HG03520 (cell line): Measurements from ENCODE around the gene DYNLT2.
"Not testable (repeated sequence)": the region's sequence is repeated elsewhere in the genome, so short reads cannot be mapped to it uniquely, and the experiment has no call there.

Experiments
- ATAC-seq: cut with Tn5 transposase; IDR thresholded peaks from one replicate; pipeline ENCODE4 v1.9.1; 2021; ENCODE audit warnings: mild to moderate bottlenecking, moderate library complexity; ENCODE audit not compliant: unreplicated experiment

DYNLT2 gene

GRCh38 chr6:169783971-169784820 lies 32.8 kb upstream of the DYNLT2 start:
- no peak for ATAC-seq

- no peak for ATAC-seq
Observed at GRCh38 chr6:169783401-169783800, 32.0 kb upstream of the DYNLT2 start.

GRCh38 chr6:169782966-169783365 lies 31.6 kb upstream of the DYNLT2 start:
- no peak for ATAC-seq

GRCh38 chr6:169780571-169781091 lies 29.3 kb upstream of the DYNLT2 start:
- no peak for ATAC-seq

- no peak for ATAC-seq
Observed at GRCh38 chr6:169779896-169780295, 28.5 kb upstream of the DYNLT2 start.

GRCh38 chr6:169779092-169779815 lies 27.9 kb upstream of the DYNLT2 start:
- ATAC-seq: no peak

- no peak for ATAC-seq
Observed at GRCh38 chr6:169778646-169779045, 27.3 kb upstream of the DYNLT2 start.

- no peak for ATAC-seq
Observed at GRCh38 chr6:169777896-169778295, 26.5 kb upstream of the DYNLT2 start.

GRCh38 chr6:169776379-169776778 lies 25.0 kb upstream of the DYNLT2 start:
- ATAC-seq: no peak

GRCh38 chr6:169775321-169775720 lies 23.9 kb upstream of the DYNLT2 start:
- no peak for ATAC-seq

- no peak for ATAC-seq
Observed at GRCh38 chr6:169774347-169774746, 23.0 kb upstream of the DYNLT2 start.

- ATAC-seq: no peak
Observed at GRCh38 chr6:169766921-169767736, 15.8 kb upstream of the DYNLT2 start.

GRCh38 chr6:169766232-169766631 lies 14.9 kb upstream of the DYNLT2 start:
- no peak for ATAC-seq

- not testable (repeated sequence) for ATAC-seq
Observed at GRCh38 chr6:169765789-169766188, 14.4 kb upstream of the DYNLT2 start.

GRCh38 chr6:169763881-169764280 lies 12.5 kb upstream of the DYNLT2 start:
- no peak for ATAC-seq

- no peak for ATAC-seq
Observed at GRCh38 chr6:169763308-169763707, 11.9 kb upstream of the DYNLT2 start.

GRCh38 chr6:169755162-169755561 lies 3.8 kb upstream of the DYNLT2 start:
- no peak for ATAC-seq

- ATAC-seq: no peak
Observed at GRCh38 chr6:169752074-169752623, 777 bp upstream of the DYNLT2 start.

- ATAC-seq: no peak
Observed at GRCh38 chr6:169746556-169746955, 4.8 kb downstream of the DYNLT2 start.

GRCh38 chr6:169745405-169745804 lies 6.0 kb downstream of the DYNLT2 start:
- no peak for ATAC-seq

- ATAC-seq: no peak
Observed at GRCh38 chr6:169741344-169741743, 10.0 kb downstream of the DYNLT2 start.
